PC-3 (cell line): ENCODE data around the gene PHETA1. TPM values are rescaled to one million over a fixed set of nuclear protein-coding genes. Genes with fewer than 3 reads are reported as not detected.

Source experiments
- ATAC-seq: fragments of 200-7000 bp; cut with Tn5 transposase; 2 replicates; pipeline ENCODE4 v1.9.1; 2020; ENCODE audit warnings: mild to moderate bottlenecking, moderate library complexity
- BruUV-seq: library from RNA; stranded (reverse); fragments of 400-500 nt; replicated peaks from 2 replicates; lab custom pipeline; 2021; lab: Mats Ljungman, UMichigan
- CTCF ChIA-PET: fragments of 300-600 bp; sonication (Branson Sonifier 250); formaldehyde crosslinking; loops from one replicate; lab custom pipeline; 2022; ENCODE audit warnings: antibody characterized with exemption; lab: Charles Lee
- POLR2A ChIA-PET: fragments of 300-600 bp; sonication (Branson Sonifier 250); formaldehyde crosslinking; loops from one replicate; lab custom pipeline; 2022; ENCODE audit warnings: antibody characterized with exemption; ENCODE audit not compliant: unreplicated experiment; lab: Charles Lee
- DNase-seq: peaks from one replicate; pipeline ENCODE4 v3.0.0-alpha.2; 2015
- H2AFZ ChIP-seq: fragments of 300-600 bp; sonication (generic); 2 replicates; pipeline ENCODE4 v1.6.0; 2016; ENCODE audit warnings: antibody characterized with exemption, low read length
- H3F3A ChIP-seq: fragments of 300-600 bp; sonication (generic); one replicate; pipeline ENCODE4 v1.6.0; 2017; ENCODE audit warnings: antibody characterized with exemption, low read length, control low read depth, mild to moderate bottlenecking; ENCODE audit not compliant: unreplicated experiment
- H3K27ac ChIP-seq: fragments of 300-600 bp; sonication (generic); 2 replicates; pipeline ENCODE4 v1.5.1; 2016; ENCODE audit warnings: mild to moderate bottlenecking, low read length
- H3K27me3 ChIP-seq: fragments of 300-600 bp; sonication (generic); 2 replicates; pipeline ENCODE4 v1.6.1; 2016; ENCODE audit warnings: low read length, mixed read lengths
- H3K36me3 ChIP-seq: fragments of 300-600 bp; sonication (generic); 2 replicates; pipeline ENCODE4 v1.6.1; 2016; ENCODE audit warnings: low read depth, mixed run types, low read length, mixed read lengths
- H3K4me1 ChIP-seq: fragments of 300-600 bp; sonication (generic); 2 replicates; pipeline ENCODE4 v1.5.1; 2016; ENCODE audit warnings: low read length; ENCODE audit not compliant: insufficient read depth
- H3K4me2 ChIP-seq: fragments of 300-600 bp; sonication (generic); 2 replicates; pipeline ENCODE4 v1.6.0; 2016; ENCODE audit warnings: low read length
- H3K4me3 ChIP-seq: fragments of 300-600 bp; sonication (generic); 2 replicates; pipeline ENCODE4 v1.5.1; 2016; ENCODE audit warnings: mild to moderate bottlenecking, low read length, mixed read lengths
- H3K79me2 ChIP-seq: fragments of 300-600 bp; sonication (generic); 2 replicates; pipeline ENCODE4 v1.6.1; 2017; ENCODE audit warnings: low read length, mixed read lengths
- H3K9ac ChIP-seq: fragments of 300-600 bp; sonication (generic); 2 replicates; pipeline ENCODE4 v1.6.0; 2016; ENCODE audit warnings: mild to moderate bottlenecking, low read length
- H3K9me2 ChIP-seq: fragments of 300-600 bp; sonication (generic); replicated peaks from 2 replicates; pipeline ENCODE4 v1.6.1; 2016; ENCODE audit warnings: mixed run types, low read length, mixed read lengths
- H3K9me3 ChIP-seq: fragments of 300-600 bp; sonication (generic); 2 replicates; pipeline ENCODE4 v1.6.1; 2016; ENCODE audit warnings: low read length, mixed read lengths
- H4K20me1 ChIP-seq: fragments of 300-600 bp; sonication (generic); 2 replicates; pipeline ENCODE4 v1.6.1; 2016; ENCODE audit warnings: low read length, mixed read lengths
- EZH2 ChIP-seq: fragments of 300-600 bp; sonication (generic); IDR thresholded peaks from one replicate; pipeline ENCODE4 v1.6.1; 2017; ENCODE audit warnings: antibody characterized with exemption, mild to moderate bottlenecking, low read length; ENCODE audit not compliant: unreplicated experiment
- EZH2phosphoT487 ChIP-seq: fragments of 300-600 bp; sonication (generic); IDR thresholded peaks from 2 replicates; pipeline ENCODE4 v1.6.1; 2018; ENCODE audit warnings: mild to moderate bottlenecking, antibody characterized with exemption, low read length, borderline replicate concordance
- intact Hi-C: fragments of 100-400 bp; cut with micrococcal nuclease; formaldehyde crosslinking; loops from 2 replicates; pipeline ENCODE4 v1.9.0; 2023
- total RNA-seq: library from RNA; depleted of rRNA; stranded (reverse); fragments of >200 nt; gene quantifications from 2 replicates; pipeline ENCODE4 v1.2.3, GENCODE V29; 2014
- TF ChIP-seq, protein P1 (sequence below): fragments of 300-600 bp; sonication (generic); conservative IDR thresholded peaks from 2 replicates; pipeline ENCODE4 v1.5.1; 2017; ENCODE audit warnings: antibody characterized with exemption, low read depth, mild to moderate bottlenecking, low read length

PHETA1 gene
- total RNA-seq, 1 experiment from 2014 or later = 18.6 TPM

DNA sequence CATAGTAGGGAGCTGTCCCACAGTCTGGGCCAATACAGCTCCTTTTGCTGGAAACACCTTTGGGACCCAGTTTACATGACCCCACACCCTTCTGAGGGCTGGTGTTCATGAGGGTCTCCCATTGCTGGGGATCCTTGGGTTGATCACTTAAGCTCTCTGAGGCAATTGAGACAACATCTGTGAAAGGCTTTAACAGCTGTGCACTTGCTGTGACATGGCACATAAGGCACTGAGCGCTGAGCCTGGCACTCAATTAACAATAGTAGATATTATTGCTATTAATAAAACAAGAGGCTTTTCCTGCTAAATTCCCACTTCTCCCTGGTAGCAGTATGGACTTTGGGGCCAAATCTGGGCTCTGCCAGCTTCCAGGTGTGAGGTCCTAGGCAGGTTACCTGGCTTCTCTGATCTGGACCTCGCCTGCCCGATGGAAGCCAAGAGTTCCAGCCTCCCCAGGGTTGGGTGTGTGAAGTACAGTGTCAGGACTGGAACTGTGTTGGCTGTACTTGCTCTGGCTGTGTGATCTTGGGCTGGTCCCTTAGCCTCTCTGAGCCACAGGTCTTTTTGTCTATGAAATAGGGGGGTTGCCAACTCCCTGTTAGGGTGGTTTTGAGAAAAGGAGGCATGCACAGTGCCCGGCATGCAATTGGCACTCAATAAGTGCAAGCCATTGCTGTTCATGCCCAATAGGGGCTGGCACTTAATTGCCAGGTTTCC, 39.9 kb upstream of the PHETA1 start:
- POLR2A ChIA-PET = interaction anchor here (0.5 kb wide), 1 partner anchor 1674 kb away, joined by 4 read pairs; no protein-coding TSS in a partner anchor
- H3K36me3 ChIP-seq = no peaks in the 10 kb centered on the region
- BruUV-seq = no TSS peak
- H3K9me2 ChIP-seq = no peaks in the 10 kb centered on the region
- peaks cover 18% of the 10 kb centered on the region for H3K4me1 ChIP-seq
- DNase-seq = no peak
- intact Hi-C loops = no loop called here
- H3K9me3 ChIP-seq = no peaks in the 10 kb centered on the region
- H3K4me3 ChIP-seq = no peak overlapping the region
- H3K9ac ChIP-seq = no peak overlapping the region
- TF ChIP-seq EZH2 = no peak
- TF ChIP-seq, protein P1, sequence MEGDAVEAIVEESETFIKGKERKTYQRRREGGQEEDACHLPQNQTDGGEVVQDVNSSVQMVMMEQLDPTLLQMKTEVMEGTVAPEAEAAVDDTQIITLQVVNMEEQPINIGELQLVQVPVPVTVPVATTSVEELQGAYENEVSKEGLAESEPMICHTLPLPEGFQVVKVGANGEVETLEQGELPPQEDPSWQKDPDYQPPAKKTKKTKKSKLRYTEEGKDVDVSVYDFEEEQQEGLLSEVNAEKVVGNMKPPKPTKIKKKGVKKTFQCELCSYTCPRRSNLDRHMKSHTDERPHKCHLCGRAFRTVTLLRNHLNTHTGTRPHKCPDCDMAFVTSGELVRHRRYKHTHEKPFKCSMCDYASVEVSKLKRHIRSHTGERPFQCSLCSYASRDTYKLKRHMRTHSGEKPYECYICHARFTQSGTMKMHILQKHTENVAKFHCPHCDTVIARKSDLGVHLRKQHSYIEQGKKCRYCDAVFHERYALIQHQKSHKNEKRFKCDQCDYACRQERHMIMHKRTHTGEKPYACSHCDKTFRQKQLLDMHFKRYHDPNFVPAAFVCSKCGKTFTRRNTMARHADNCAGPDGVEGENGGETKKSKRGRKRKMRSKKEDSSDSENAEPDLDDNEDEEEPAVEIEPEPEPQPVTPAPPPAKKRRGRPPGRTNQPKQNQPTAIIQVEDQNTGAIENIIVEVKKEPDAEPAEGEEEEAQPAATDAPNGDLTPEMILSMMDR = no peak
- no peak for TF ChIP-seq EZH2phosphoT487
- peaks cover 41% of the 10 kb centered on the region for H3K79me2 ChIP-seq
- no peak overlapping the region for H3K4me2 ChIP-seq
- H4K20me1 ChIP-seq = no peaks in the 10 kb centered on the region
- no peaks in the 10 kb centered on the region for H3F3A ChIP-seq
- no peaks in the 10 kb centered on the region for H3K27me3 ChIP-seq
- H3K27ac ChIP-seq = no peak overlapping the region
- CTCF ChIA-PET = no interaction called here
- H2AFZ ChIP-seq = no peak overlapping the region
- ATAC-seq = no peak

DNA sequence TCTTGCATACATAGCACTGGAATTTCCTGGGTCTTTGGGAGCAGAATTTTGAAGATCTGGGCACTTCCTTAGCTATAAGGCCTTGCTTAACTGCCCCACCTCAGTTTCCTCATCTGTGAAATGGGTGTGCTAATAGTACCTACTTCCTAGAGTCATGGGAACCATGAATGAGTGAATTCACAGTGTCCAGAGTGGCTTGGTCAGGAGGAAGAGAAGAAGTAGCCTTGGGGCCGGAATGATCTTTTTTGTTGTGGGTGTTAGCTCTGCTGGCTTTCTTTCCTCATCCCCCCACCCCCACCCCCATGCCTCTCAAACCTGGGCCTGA, 39.2 kb upstream of the PHETA1 start:
- DNase-seq (no peak), ATAC-seq (no peak)
- Histone ChIP-seq H3K4me2 (no peak overlapping the region), H3K27me3 (no peaks in the 10 kb centered on the region), H3K9me3 (no peaks in the 10 kb centered on the region), H3K9ac (no peak overlapping the region), H3K79me2 (peaks cover 40% of the 10 kb centered on the region), H4K20me1 (no peaks in the 10 kb centered on the region), H2AFZ (no peak overlapping the region), H3K36me3 (no peaks in the 10 kb centered on the region), H3K9me2 (no peaks in the 10 kb centered on the region), H3K4me1 (peaks cover 10% of the 10 kb centered on the region; the same call in 1 of the 2 replicates), H3F3A (no peaks in the 10 kb centered on the region), H3K27ac (no peak overlapping the region), H3K4me3 (no peak overlapping the region)
- no TSS peak for BruUV-seq
- ChIA-PET CTCF (no interaction called here), POLR2A (no interaction called here)
- TF ChIP-seq EZH2 (no peak), EZH2phosphoT487 (no peak)
- TF ChIP-seq, protein P1 = no peak
- intact Hi-C loops = no loop called here

- ChIA-PET POLR2A (no interaction called here), CTCF (no interaction called here)
- TF ChIP-seq, protein P1 = no peak
- TF ChIP-seq EZH2phosphoT487 = no peak
- TF ChIP-seq EZH2 = no peak
- peaks cover 40% of the 10 kb centered on the region for H3K79me2 ChIP-seq
- peak overlapping the region; percentile 91 for H3K4me3 ChIP-seq
- H3K27ac ChIP-seq = no peak overlapping the region
- no peaks in the 10 kb centered on the region for H3K27me3 ChIP-seq
- intact Hi-C loops = no loop called here
- no peaks in the 10 kb centered on the region for H3K36me3 ChIP-seq
- DNase-seq (no peak), ATAC-seq (no peak)
- H3K9me2 ChIP-seq = no peaks in the 10 kb centered on the region
- no peak overlapping the region for H2AFZ ChIP-seq
- H3K4me1 ChIP-seq = peaks cover 10% of the 10 kb centered on the region; the same call in 1 of the 2 replicates
- H3K9me3 ChIP-seq = no peaks in the 10 kb centered on the region
- H3F3A ChIP-seq = no peaks in the 10 kb centered on the region
- H3K4me2 ChIP-seq = peak overlapping the region; percentile 98
- H4K20me1 ChIP-seq = no peaks in the 10 kb centered on the region
- BruUV-seq = no TSS peak
- no peak overlapping the region; the same call in 1 of the 2 replicates for H3K9ac ChIP-seq
These were observed 38.7 kb upstream of the PHETA1 start for GRCh38 chr12:111407377-111408115.
